Uterus (tissue), 2 donors: ENCODE data around the gene LRRC4B.

ENCODE experiments used
- CTCF ChIP-seq, 4 experiments: fragments of 200-600 bp in 2 of 4; fragments of 450-650 bp in 2 of 4; sonication (generic) in 2 of 4; IDR thresholded peaks; one replicate each; pipeline ENCODE4 v1.5.1; 2016 to 2019; ENCODE audit warnings: antibody characterized with exemption in 4 of 4, mild to moderate bottlenecking in 2 of 4, moderate library complexity in 1 of 4
- POLR2A ChIP-seq, 2 donors: fragments of 450-650 bp; IDR thresholded peaks; one replicate each; pipeline ENCODE4 v1.6.1; 2016; ENCODE audit warnings: antibody characterized with exemption in 2 of 2, mild to moderate bottlenecking in 1 of 2, moderate library complexity in 1 of 2

- TF ChIP-seq POLR2A (IDR thresholded peaks at IDR 0.05): no peak
- no peak for TF ChIP-seq CTCF (IDR thresholded peaks at IDR 0.05)
These were observed 66.4 kb downstream of the LRRC4B start for GRCh38 chr19:50501568-50502475.
